Transverse colon (tissue), 4 donors: ENCODE results near the gene STOX2. TPM values are rescaled to one million over a fixed set of nuclear protein-coding genes. Genes with fewer than 3 reads are reported as not detected.

Experiments used
- DNase-seq: peaks from one replicate; pipeline ENCODE4 v3.0.0-alpha.2; 2019
- H3K27ac ChIP-seq, 4 donors: fragments of 200-600 bp; sonication (generic); 2 replicates each; pipeline ENCODE4 v1.5.1; 2016 to 2018; ENCODE audit warnings: inconsistent platforms in 4 of 4
- H3K27me3 ChIP-seq: fragments of 200-600 bp; sonication (generic); 2 replicates; pipeline ENCODE4 v1.5.1; 2017; ENCODE audit warnings: inconsistent platforms
- H3K36me3 ChIP-seq, 4 donors: fragments of 200-600 bp; sonication (generic); 2 replicates each; pipeline ENCODE4 v1.5.1; 2017 to 2019; ENCODE audit warnings: inconsistent platforms in 4 of 4
- H3K4me1 ChIP-seq, 4 donors: fragments of 200-600 bp; sonication (generic); 2 replicates each; pipeline ENCODE4 v1.5.1; 2017 to 2020; ENCODE audit warnings: inconsistent platforms in 4 of 4
- H3K4me3 ChIP-seq, 4 donors: fragments of 200-600 bp; sonication (generic); 1 replicate in 1 of 4; 2 replicates in 3 of 4; pipeline versions ENCODE4 v1.5.1 to v1.6.1; 2017 to 2019; ENCODE audit warnings: inconsistent platforms in 4 of 4
- H3K9me3 ChIP-seq, 2 donors: fragments of 200-600 bp; sonication (generic); 2 replicates each; pipeline ENCODE4 v1.5.1; 2017 to 2019; ENCODE audit warnings: inconsistent platforms in 2 of 2
- CTCF ChIP-seq, 5 experiments: fragments of 200-600 bp in 3 of 5; fragments of 450-650 bp in 2 of 5; sonication (generic) in 3 of 5; IDR thresholded peaks; 1 replicate in 2 of 5; 2 replicates in 3 of 5; pipeline ENCODE4 v1.5.1; 2016 to 2017; ENCODE audit warnings: antibody characterized with exemption in 5 of 5, inconsistent platforms in 3 of 5, mild to moderate bottlenecking in 2 of 5, moderate library complexity in 1 of 5
- EP300 ChIP-seq: sonication (generic); formaldehyde crosslinking; IDR thresholded peaks from one replicate; pipeline ENCODE4 v1.6.1; 2017; ENCODE audit warnings: antibody characterized with exemption, low read depth
- POLR2A ChIP-seq: fragments of 450-650 bp; IDR thresholded peaks from one replicate; pipeline ENCODE4 v1.6.1; 2016; ENCODE audit warnings: antibody characterized with exemption, mild to moderate bottlenecking, moderate library complexity
- POLR2AphosphoS5 ChIP-seq, 3 donors: sonication (generic); formaldehyde crosslinking; IDR thresholded peaks; one replicate each; pipeline ENCODE4 v1.6.1; 2016; ENCODE audit warnings: antibody characterized with exemption in 3 of 3
- WGBS, 2 donors: methylation state at CpG; one replicate each; pipeline ENCODE4 v1.1.5; 2018; ENCODE audit warnings: low coverage in 1 of 2; 5-methylcytosine and 5-hydroxymethylcytosine counted together
- in situ Hi-C, 4 donors: fragments of 200-750 bp; cut with MboI; loops; one replicate each; pipeline versions ENCODE4 v1.15.0 to v1.15.1; 2017; ENCODE audit warnings: low sequenced_read_pairs in 3 of 4, low pct_ligation_motif_present in 1 of 4, low pct_unique_long_range_greater_than_20kb in 1 of 4
- intact Hi-C: fragments of 100-400 bp; cut with DNase I; formaldehyde crosslinking; loops from one replicate; pipeline ENCODE4 v1.15.1; 2023; ENCODE audit warnings: low total_unique reads
- total RNA-seq, 4 donors: library from RNA; depleted of rRNA; stranded (reverse); fragments of >200 nt; gene quantifications; one replicate each; pipeline ENCODE4 v1.1.0, GENCODE V29; 2016

Gene STOX2
- total RNA-seq, 4 donors from 2014 or later, result 0.37 to 90.8 (median 7.7) TPM

GRCh38 chr4:183918696-183919095 lies 13.6 kb downstream of the STOX2 start:
- in situ Hi-C loops (no loop called here), intact Hi-C loops (no loop called here)
- H3K27me3 ChIP-seq, result no peaks in the 10 kb centered on the region
- 87 to 93% methylated on average over 5 to 10 of the region's 10 CpGs for WGBS, 2 donors
- DNase-seq, result no peak
- TF ChIP-seq POLR2A (no peak), POLR2AphosphoS5 (IDR thresholded peaks at IDR 0.05) (no peak), CTCF (IDR thresholded peaks at IDR 0.05) (no peak)
- no peaks in the 10 kb centered on the region for H3K9me3 ChIP-seq
- H3K4me3 ChIP-seq, result no peak overlapping the region
- H3K36me3 ChIP-seq, result no peaks in the 10 kb centered on the region
- H3K4me1 ChIP-seq, result no peaks in the 10 kb centered on the region
- no peak overlapping the region for H3K27ac ChIP-seq

GRCh38 chr4:183919141-183919540 lies 14.0 kb downstream of the STOX2 start:
- intact Hi-C loops (no loop called here), in situ Hi-C loops (no loop called here)
- TF ChIP-seq POLR2A (no peak), CTCF (IDR thresholded peaks at IDR 0.05) (no peak), POLR2AphosphoS5 (IDR thresholded peaks at IDR 0.05) (no peak), EP300 (no peak)
- Histone ChIP-seq H3K9me3 (no peaks in the 10 kb centered on the region), H3K36me3 (no peaks in the 10 kb centered on the region), H3K4me1 (no peaks in the 10 kb centered on the region), H3K27ac (no peak overlapping the region), H3K4me3 (no peak overlapping the region), H3K27me3 (no peaks in the 10 kb centered on the region)
- 69 to 87% methylated on average over 3 to 12 of the region's 12 CpGs for WGBS, 2 donors
- DNase-seq, result no peak

GRCh38 chr4:183920512-183920911 lies 15.4 kb downstream of the STOX2 start:
- H3K36me3 ChIP-seq, result no peaks in the 10 kb centered on the region
- 54 to 62% methylated on average over 3 of the region's 3 CpGs for WGBS, 2 donors
- intact Hi-C loops, result no loop called here
- H3K4me1 ChIP-seq, result no peaks in the 10 kb centered on the region
- in situ Hi-C loops, result no loop called here
- no peak overlapping the region for H3K4me3 ChIP-seq
- no peak overlapping the region for H3K27ac ChIP-seq
- DNase-seq, result no peak
- TF ChIP-seq POLR2AphosphoS5 (IDR thresholded peaks at IDR 0.05) (no peak), POLR2A (no peak), EP300 (no peak), CTCF (IDR thresholded peaks at IDR 0.05) (no peak)
- no peaks in the 10 kb centered on the region for H3K27me3 ChIP-seq
- H3K9me3 ChIP-seq, result no peaks in the 10 kb centered on the region

- no peaks in the 10 kb centered on the region for H3K4me1 ChIP-seq
- no peaks in the 10 kb centered on the region for H3K27me3 ChIP-seq
- no peaks in the 10 kb centered on the region for H3K9me3 ChIP-seq
- intact Hi-C loops, result no loop called here
- 80 to 88% methylated on average over 1 to 2 of the region's 2 CpGs for WGBS, 2 donors
- no peak overlapping the region for H3K27ac ChIP-seq
- DNase-seq, result no peak
- H3K4me3 ChIP-seq, result no peak overlapping the region
- no peaks in the 10 kb centered on the region for H3K36me3 ChIP-seq
- in situ Hi-C loops, result no loop called here
- no peak for TF ChIP-seq POLR2A
- TF ChIP-seq CTCF (IDR thresholded peaks at IDR 0.05), result no peak
- TF ChIP-seq POLR2AphosphoS5 (IDR thresholded peaks at IDR 0.05), result no peak
- no peak for TF ChIP-seq EP300
Observed at GRCh38 chr4:183921335-183921734, 16.2 kb downstream of the STOX2 start.
